Heart right ventricle (tissue), 16 donors: ENCODE data around the gene NRIP1. TPM values are rescaled to one million over a fixed set of nuclear protein-coding genes. Genes with fewer than 3 reads are reported as not detected.

ENCODE experiments used
- ATAC-seq, 8 donors: fragments of 200-7000 bp; cut with Tn5 transposase; one replicate each; pipeline ENCODE4 v1.9.1; 2020; ENCODE audit warnings: mild to moderate bottlenecking in 8 of 8, moderate library complexity in 8 of 8, moderate number of reproducible peaks in 1 of 8
- DNase-seq, 2 donors: peaks; one replicate each; pipeline ENCODE4 v3.0.0-alpha.2; 2020
- H3K27ac ChIP-seq, 10 donors: fragments of 200-600 bp; sonication (generic) in 2 of 10; one replicate each; pipeline versions ENCODE4 v1.5.0 to v1.8.0; 2020 to 2022; ENCODE audit warnings: mild to moderate bottlenecking in 3 of 10
- H3K27me3 ChIP-seq, 7 donors: fragments of 200-600 bp; one replicate each; pipeline ENCODE4 v1.8.0; 2021 to 2022; ENCODE audit warnings: mild to moderate bottlenecking in 2 of 7
- H3K36me3 ChIP-seq, 9 donors: fragments of 200-600 bp; sonication (generic) in 1 of 9; one replicate each; pipeline versions ENCODE4 v1.5.0 to v1.8.0; 2020 to 2022; ENCODE audit warnings: mild to moderate bottlenecking in 2 of 9
- H3K4me1 ChIP-seq, 9 donors: fragments of 200-600 bp; sonication (generic) in 1 of 9; one replicate each; pipeline versions ENCODE4 v1.5.0 to v1.8.0; 2020 to 2022; ENCODE audit warnings: mild to moderate bottlenecking in 4 of 9
- H3K4me3 ChIP-seq, 10 donors: fragments of 200-600 bp; sonication (generic) in 2 of 10; one replicate each; pipeline versions ENCODE4 v1.5.0 to v1.8.0; 2020 to 2022; ENCODE audit warnings: mild to moderate bottlenecking in 7 of 10, moderate library complexity in 2 of 10
- H3K9me3 ChIP-seq, 11 donors: fragments of 200-600 bp in 10 of 11; sonication (generic) in 2 of 11; one replicate each; pipeline versions ENCODE4 v1.5.0 to v1.8.0; 2013 to 2022; ENCODE audit warnings: mild to moderate bottlenecking in 2 of 11, control low read depth in 1 of 11, moderate library complexity in 1 of 11
- WGBS, 2 donors: extraction: QIAGEN DNeasy Blood & Tissue Kit; methylation state at CpG; one replicate each; pipeline ENCODE4 v1.1.7; 2013; ENCODE audit warnings: inconsistent platforms in 1 of 2; 5-methylcytosine and 5-hydroxymethylcytosine counted together
- intact Hi-C, 10 donors: fragments of 100-400 bp; cut with DNase I; formaldehyde crosslinking; loops; one replicate each; pipeline versions ENCODE4 v1.11.1 to v1.14.2; 2022
- polyA plus RNA-seq, 2 donors: library from polyadenylated mRNA; stranded (reverse); fragments of 200-250 nt; gene quantifications; one replicate each; pipeline ENCODE4 v1.2.3, GENCODE V29; 2013
- total RNA-seq, 10 donors: library from RNA; stranded (reverse); fragmentation: NEBNext Ultra II Directional in 3 of 10; extraction: Animal tissue kit (Norgen Biotek cat#: 25700) in 3 of 10; gene quantifications; one replicate each; pipeline versions ENCODE4 v1.2.1 to v1.2.4, GENCODE V29; 2021 to 2023
- TF ChIP-seq, protein P1 (sequence below), 9 donors: fragments of 200-600 bp; sonication (generic) in 2 of 9; IDR thresholded peaks; one replicate each; pipeline versions ENCODE4 v1.5.0 to v1.8.0; 2021 to 2022; ENCODE audit warnings: antibody characterized with exemption in 9 of 9, mild to moderate bottlenecking in 5 of 9, moderate library complexity in 1 of 9
- donor health status: Arrhythmogenic right ventricular cardiomyopathy.
- donor health status: ischemic (EF 13 %, LVEDD 7.1; RV severe dilation, severe dysfunction).
- donor health status: healthy with polysubstance abuse.
- donor health status: DM: no; HTN: yes; CAD: no.
- donor health status: DM: no; HTN: no; CAD: no.
- donor health status: ischemic (EF 25% LVEDD 6.9; RV normal size, moderate dysfunction).
- donor health status: ischemic (EF 25% LVEDD 5.7; RV mildly dilated, moderate dysfunction).
- donor health status: healthy.
- donor health status: DM: yes; HTN: yes; CAD: no.
- donor health status: Ischemic cardiomyopathy.
- donor health status: ischemic (EF 35%, LVEDD 5.7; RV mildly dilated, moderate dysfunction).
- donor health status: nonischemic (EF 11% LVEDD 7.7; RV severe dilation, severe dysfunction).
- donor health status: DM: yes; HTN: yes; CAD: no.
- donor health status: PGD.
- donor health status: ischemic (EF 29% LVEDD 5.4; RV normal size, mild dysfunction).
- donor health status: nonischemic (EF 23%, LVEDD 6.1; RV moderate dilation, normal function).

NRIP1 gene
- total and polyA plus RNA-seq, 12 donors: 3.2 to 40.3 (median 17.4) TPM

DNA sequence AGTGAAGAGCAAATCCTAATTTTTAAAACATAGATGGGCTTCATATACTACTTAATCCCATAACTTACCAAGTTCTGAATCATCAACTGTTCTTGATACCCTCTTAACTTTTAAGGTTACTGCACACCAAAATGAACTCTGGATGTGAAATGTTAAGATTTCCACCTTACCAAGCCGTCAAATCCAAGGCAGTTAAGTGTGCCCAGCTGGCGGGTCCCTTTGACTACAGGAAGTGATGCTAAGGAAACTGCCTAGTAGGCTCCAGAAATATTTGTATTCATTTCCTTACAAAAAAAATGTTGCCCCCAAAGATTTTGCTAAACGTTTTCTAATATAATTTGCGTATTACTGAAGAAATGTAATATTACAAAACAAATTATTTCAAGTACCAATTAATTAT lies 10.7 kb downstream of the NRIP1 start:
- ATAC-seq: no peak
- WGBS, 2 donors: 37 to 56% methylated on average over 4 of the region's 4 CpGs
- no peaks in the 10 kb centered on the region for H3K36me3 ChIP-seq

GRCh38 chr21:15053500-15053899 lies 11.3 kb downstream of the NRIP1 start:
- Histone ChIP-seq H3K4me3 (no peak overlapping the region), H3K4me1 (peaks cover 6 to 99% (median 86%) of the 10 kb centered on the region in 9 donors), H3K9me3 (no peaks in the 10 kb centered on the region), H3K27ac (no peak overlapping the region), H3K36me3 (no peaks in the 10 kb centered on the region), H3K27me3 (no peaks in the 10 kb centered on the region)
- DNase-seq (no peak), ATAC-seq (no peak)
- WGBS, 2 donors: 80 to 83% methylated on average over 1 of the region's 1 CpG
- intact Hi-C loops: loop anchor here in 1 of 10 donors (10.0 kb wide), 1 partner anchor 49 kb away; no protein-coding TSS in a partner anchor
- TF ChIP-seq, protein P1, sequence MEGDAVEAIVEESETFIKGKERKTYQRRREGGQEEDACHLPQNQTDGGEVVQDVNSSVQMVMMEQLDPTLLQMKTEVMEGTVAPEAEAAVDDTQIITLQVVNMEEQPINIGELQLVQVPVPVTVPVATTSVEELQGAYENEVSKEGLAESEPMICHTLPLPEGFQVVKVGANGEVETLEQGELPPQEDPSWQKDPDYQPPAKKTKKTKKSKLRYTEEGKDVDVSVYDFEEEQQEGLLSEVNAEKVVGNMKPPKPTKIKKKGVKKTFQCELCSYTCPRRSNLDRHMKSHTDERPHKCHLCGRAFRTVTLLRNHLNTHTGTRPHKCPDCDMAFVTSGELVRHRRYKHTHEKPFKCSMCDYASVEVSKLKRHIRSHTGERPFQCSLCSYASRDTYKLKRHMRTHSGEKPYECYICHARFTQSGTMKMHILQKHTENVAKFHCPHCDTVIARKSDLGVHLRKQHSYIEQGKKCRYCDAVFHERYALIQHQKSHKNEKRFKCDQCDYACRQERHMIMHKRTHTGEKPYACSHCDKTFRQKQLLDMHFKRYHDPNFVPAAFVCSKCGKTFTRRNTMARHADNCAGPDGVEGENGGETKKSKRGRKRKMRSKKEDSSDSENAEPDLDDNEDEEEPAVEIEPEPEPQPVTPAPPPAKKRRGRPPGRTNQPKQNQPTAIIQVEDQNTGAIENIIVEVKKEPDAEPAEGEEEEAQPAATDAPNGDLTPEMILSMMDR (IDR thresholded peaks at IDR 0.05): no peak

More for the DNA sequence above, 10.7 kb downstream of the NRIP1 start:
- DNase-seq: no peak
- TF ChIP-seq, protein P1 (IDR thresholded peaks at IDR 0.05): no peak
- Histone ChIP-seq H3K27ac (peak overlapping the region in 1 of 10 donors; percentile 6), H3K4me1 (peaks cover 6 to 99% (median 86%) of the 10 kb centered on the region in 9 donors), H3K27me3 (no peaks in the 10 kb centered on the region), H3K4me3 (no peak overlapping the region), H3K9me3 (no peaks in the 10 kb centered on the region)
- intact Hi-C loops: loop anchor here in 1 of 10 donors (10.0 kb wide), 1 partner anchor 49 kb away; no protein-coding TSS in a partner anchor

- WGBS, 2 donors: 84 to 85% methylated on average over 4 of the region's 4 CpGs
- no peaks in the 10 kb centered on the region for H3K27me3 ChIP-seq
- intact Hi-C loops: loop anchor here in 1 of 10 donors (10.0 kb wide), 1 partner anchor 48 kb away; no protein-coding TSS in a partner anchor
- peak overlapping the region in 1 of 10 donors; percentile 8 for H3K27ac ChIP-seq
- no peak for ATAC-seq
- TF ChIP-seq, protein P1 (IDR thresholded peaks at IDR 0.05): no peak
- no peak for DNase-seq
- no peaks in the 10 kb centered on the region for H3K36me3 ChIP-seq
- no peak overlapping the region for H3K4me3 ChIP-seq
- H3K9me3 ChIP-seq: peaks cover 0 to 3% (median 0%) of the 10 kb centered on the region in 11 donors
- peaks cover 6 to 98% (median 84%) of the 10 kb centered on the region in 9 donors for H3K4me1 ChIP-seq
These were observed 12.4 kb downstream of the NRIP1 start for GRCh38 chr21:15052459-15052763.

- no peak for DNase-seq
- Histone ChIP-seq H3K36me3 (no peaks in the 10 kb centered on the region), H3K27me3 (no peaks in the 10 kb centered on the region), H3K4me1 (peaks cover 3 to 94% (median 79%) of the 10 kb centered on the region in 9 donors), H3K9me3 (peaks cover 0 to 9% (median 0%) of the 10 kb centered on the region in 11 donors), H3K4me3 (no peak overlapping the region), H3K27ac (peak overlapping the region in 1 of 10 donors; percentile 8)
- TF ChIP-seq, protein P1 (IDR thresholded peaks at IDR 0.05): no peak
- peak in 1 of 8 donors; percentile 59 for ATAC-seq
- 50 to 56% methylated on average over 9 of the region's 9 CpGs for WGBS, 2 donors
- intact Hi-C loops: loop anchor here in 1 of 10 donors (10.0 kb wide), 1 partner anchor 47 kb away; no protein-coding TSS in a partner anchor
These were observed 12.9 kb downstream of the NRIP1 start for GRCh38 chr21:15051644-15052458.
